HG03066 (cell line): ENCODE data around the gene IL11RA.

Experiments
- ATAC-seq: cut with Tn5 transposase; IDR thresholded peaks from one replicate; pipeline ENCODE4 v1.9.1; 2021; ENCODE audit warnings: low read depth; ENCODE audit not compliant: unreplicated experiment

IL11RA gene

GRCh38 chr9:34651876-34652601 is at the start of gene IL11RA:
Gene IL11RA, plus strand, starts transcription at chr9:34652185. Its CDS starts 3,033 bp downstream, at chr9:34655218.
- peak; percentile 60 for ATAC-seq

- peak; percentile 75 for ATAC-seq
These were observed 48.3 kb upstream of the IL11RA start for GRCh38 chr9:34603610-34604231.

GRCh38 chr9:34606190-34606589 is 45.8 kb upstream of the IL11RA start:
- ATAC-seq: no peak

GRCh38 chr9:34606905-34607304 is 45.1 kb upstream of the IL11RA start:
- no peak for ATAC-seq

- no peak for ATAC-seq
These were observed 44.7 kb upstream of the IL11RA start for GRCh38 chr9:34607331-34607730.

GRCh38 chr9:34610434-34611206 is 41.4 kb upstream of the IL11RA start:
- no peak for ATAC-seq

- peak; percentile 4 for ATAC-seq
These were observed 40.7 kb upstream of the IL11RA start for GRCh38 chr9:34611251-34611810.

- peak; percentile 79 for ATAC-seq
These were observed 39.9 kb upstream of the IL11RA start, which contains the start of gene RPP25L for GRCh38 chr9:34611811-34612787. Gene RPP25L, minus strand, starts transcription at chr9:34612097. Its CDS starts 801 bp downstream, at chr9:34611296.

- peak; percentile 51 for ATAC-seq
These were observed 39.1 kb upstream of the IL11RA start for GRCh38 chr9:34612788-34613390.

- no peak for ATAC-seq
These were observed 36.9 kb upstream of the IL11RA start for GRCh38 chr9:34615132-34615531.

- peak; percentile 100 for ATAC-seq
These were observed 31.7 kb upstream of the IL11RA start, which contains the start of gene DCTN3 for GRCh38 chr9:34620061-34620994. Gene DCTN3, minus strand, starts transcription at chr9:34620495. Its CDS starts 31 bp downstream, at chr9:34620464.

- ATAC-seq: no peak
These were observed 28.4 kb upstream of the IL11RA start for GRCh38 chr9:34623374-34624235.

GRCh38 chr9:34624475-34625185 is 27.4 kb upstream of the IL11RA start:
- ATAC-seq: no peak

- ATAC-seq: no peak
These were observed 26.8 kb upstream of the IL11RA start for GRCh38 chr9:34625186-34625486.

GRCh38 chr9:34627716-34628655 is 24.0 kb upstream of the IL11RA start:
- ATAC-seq: no peak
